Kidney epithelial cell (primary cell): ENCODE results near the gene SLC6A8. TPM values are rescaled to one million over a fixed set of nuclear protein-coding genes. Genes with fewer than 3 reads are reported as not detected.

Experiments used
- DNase-seq: peaks from one replicate; pipeline ENCODE4 v3.0.0-alpha.2; 2010; ENCODE audit warnings: low read depth
- H3K27me3 ChIP-seq: 2 replicates; pipeline ENCODE4 v1.6.0; 2011; ENCODE audit warnings: low read length; ENCODE audit not compliant: control insufficient read depth, insufficient read depth
- H3K36me3 ChIP-seq: 2 replicates; pipeline ENCODE4 v1.5.1; 2011; ENCODE audit warnings: low read length; ENCODE audit not compliant: control insufficient read depth, insufficient read depth
- H3K4me3 ChIP-seq: 2 replicates; pipeline ENCODE4 v1.5.1; 2011; ENCODE audit warnings: low read depth, mild to moderate bottlenecking, control low read depth, low read length
- total RNA-seq: library from RNA; depleted of rRNA; stranded (reverse); fragments of >200 nt; gene quantifications from 2 replicates; pipeline ENCODE4 v1.2.3, GENCODE V29; 2015
- TF ChIP-seq, protein P1 (sequence below): IDR thresholded peaks from 2 replicates; pipeline ENCODE4 v1.5.1; 2011; ENCODE audit warnings: mild to moderate bottlenecking, moderate library complexity, low read length, control low read depth, inconsistent platforms; ENCODE audit not compliant: insufficient read depth, poor library complexity, severe bottlenecking

Gene SLC6A8
- total RNA-seq, 1 donor from 2014 or later: 35.0 TPM

DNA sequence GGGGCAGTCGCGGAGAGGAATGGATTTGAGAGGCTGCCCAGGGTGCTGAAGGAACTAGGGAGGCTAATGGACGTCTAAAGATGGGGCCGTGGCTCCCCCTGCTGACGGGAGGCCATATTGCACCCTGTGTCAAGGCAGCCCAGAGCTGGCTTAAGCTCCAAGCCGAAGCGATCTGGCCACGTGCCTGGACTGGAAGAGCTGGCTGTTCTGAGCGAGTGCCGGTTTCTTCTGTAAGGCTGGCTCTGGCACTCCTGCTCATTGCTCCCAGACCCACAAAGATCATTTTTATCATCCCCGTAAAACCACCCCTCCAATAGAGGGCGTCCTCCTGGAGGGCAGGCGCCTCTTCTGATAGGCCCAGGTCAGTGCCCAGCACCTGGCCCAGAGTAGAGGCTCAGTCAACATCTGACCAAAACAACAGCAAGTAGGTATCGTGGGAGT lies 19.8 kb upstream of the SLC6A8 start:
- Histone ChIP-seq H3K4me3 (no peak overlapping the region), H3K36me3 (no peaks in the 10 kb centered on the region), H3K27me3 (peaks cover 11% of the 10 kb centered on the region)
- peak; percentile 10 for DNase-seq
- TF ChIP-seq, protein P1, sequence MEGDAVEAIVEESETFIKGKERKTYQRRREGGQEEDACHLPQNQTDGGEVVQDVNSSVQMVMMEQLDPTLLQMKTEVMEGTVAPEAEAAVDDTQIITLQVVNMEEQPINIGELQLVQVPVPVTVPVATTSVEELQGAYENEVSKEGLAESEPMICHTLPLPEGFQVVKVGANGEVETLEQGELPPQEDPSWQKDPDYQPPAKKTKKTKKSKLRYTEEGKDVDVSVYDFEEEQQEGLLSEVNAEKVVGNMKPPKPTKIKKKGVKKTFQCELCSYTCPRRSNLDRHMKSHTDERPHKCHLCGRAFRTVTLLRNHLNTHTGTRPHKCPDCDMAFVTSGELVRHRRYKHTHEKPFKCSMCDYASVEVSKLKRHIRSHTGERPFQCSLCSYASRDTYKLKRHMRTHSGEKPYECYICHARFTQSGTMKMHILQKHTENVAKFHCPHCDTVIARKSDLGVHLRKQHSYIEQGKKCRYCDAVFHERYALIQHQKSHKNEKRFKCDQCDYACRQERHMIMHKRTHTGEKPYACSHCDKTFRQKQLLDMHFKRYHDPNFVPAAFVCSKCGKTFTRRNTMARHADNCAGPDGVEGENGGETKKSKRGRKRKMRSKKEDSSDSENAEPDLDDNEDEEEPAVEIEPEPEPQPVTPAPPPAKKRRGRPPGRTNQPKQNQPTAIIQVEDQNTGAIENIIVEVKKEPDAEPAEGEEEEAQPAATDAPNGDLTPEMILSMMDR: peak; percentile 69

DNA sequence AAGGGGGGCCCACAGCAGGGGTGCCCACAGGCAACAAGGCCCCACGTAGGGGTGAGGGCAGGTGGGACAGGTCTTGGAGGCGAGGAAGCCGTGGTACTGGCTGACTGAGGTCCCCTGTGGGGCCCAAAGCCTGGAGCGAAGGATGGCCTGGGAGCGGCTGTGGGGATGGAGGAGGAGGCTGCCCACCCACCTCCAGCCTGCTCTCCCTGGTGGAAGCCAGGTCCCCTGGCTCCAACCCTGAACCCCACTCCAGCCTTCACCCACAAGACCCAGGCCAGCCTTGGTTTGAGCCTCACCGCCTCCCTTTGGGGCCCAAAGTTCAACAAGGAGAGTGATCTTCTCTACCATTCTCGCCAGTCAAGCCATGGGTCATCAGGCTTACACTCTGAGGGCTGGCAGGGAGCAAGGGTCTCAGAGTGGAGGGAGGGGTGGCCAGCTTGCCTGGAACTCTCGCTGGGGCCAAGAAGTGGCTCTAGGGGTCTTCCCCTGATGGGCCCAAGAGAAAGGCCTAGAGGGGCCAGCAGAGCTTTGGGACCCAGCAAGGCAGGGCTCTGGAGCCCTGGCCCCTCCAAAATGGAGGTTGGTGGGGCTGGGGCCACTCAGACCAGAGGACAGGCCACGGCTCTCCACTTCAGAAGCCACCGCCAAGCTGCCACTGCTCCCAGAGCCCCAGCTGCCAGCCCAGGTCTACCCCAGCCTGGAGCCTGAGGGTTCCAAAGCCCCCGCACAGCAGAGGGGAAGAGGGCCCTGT lies 19.1 kb upstream of the SLC6A8 start:
- no peaks in the 10 kb centered on the region for H3K36me3 ChIP-seq
- DNase-seq: no peak
- H3K27me3 ChIP-seq: peaks cover 15% of the 10 kb centered on the region
- H3K4me3 ChIP-seq: no peak overlapping the region
- TF ChIP-seq, protein P1: no peak

DNA sequence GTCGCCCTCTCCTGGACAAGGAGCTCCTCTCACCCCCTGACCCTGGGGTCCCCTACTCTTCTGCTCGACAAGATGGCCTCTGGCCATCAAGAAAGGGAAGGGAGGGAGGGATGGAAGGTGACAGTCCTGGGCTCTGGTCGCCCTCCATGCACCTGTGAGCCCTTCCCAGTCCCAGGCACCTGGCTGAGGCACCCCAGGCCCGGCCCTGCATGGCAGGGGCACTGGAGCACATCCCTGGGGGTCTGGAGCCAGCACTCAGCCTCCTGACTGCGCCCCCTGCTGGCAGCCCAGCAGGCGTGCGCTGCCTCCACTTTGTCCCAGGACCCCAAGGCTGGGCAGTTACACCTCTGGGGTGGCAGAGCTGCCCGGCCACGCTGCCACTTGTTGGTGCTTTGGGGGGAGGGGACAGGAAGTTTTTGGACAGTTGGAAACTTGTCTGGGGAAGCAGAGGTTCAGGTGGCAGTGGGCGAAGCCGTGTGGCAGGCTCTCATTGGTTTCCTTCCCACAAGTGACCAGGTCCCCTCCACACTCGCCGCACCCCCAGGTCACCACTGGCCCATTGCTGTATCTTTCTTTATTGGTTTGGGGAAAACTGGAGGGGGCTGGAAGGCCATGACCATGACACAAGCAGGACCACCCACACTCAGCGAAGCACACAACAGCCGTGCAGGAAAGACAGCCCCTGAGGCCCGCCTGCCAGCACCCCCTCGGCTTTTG lies 18.4 kb upstream of the SLC6A8 start:
- no peak for DNase-seq
- TF ChIP-seq, protein P1: peak; percentile 76
- no peak overlapping the region for H3K4me3 ChIP-seq
- peaks cover 20% of the 10 kb centered on the region for H3K27me3 ChIP-seq
- H3K36me3 ChIP-seq: no peaks in the 10 kb centered on the region

GRCh38 chrX:153669901-153670731 lies 17.6 kb upstream of the SLC6A8 start:
- DNase-seq: no peak
- TF ChIP-seq, protein P1: no peak
- no peaks in the 10 kb centered on the region for H3K36me3 ChIP-seq
- no peak overlapping the region for H3K4me3 ChIP-seq
- peaks cover 24% of the 10 kb centered on the region for H3K27me3 ChIP-seq

DNA sequence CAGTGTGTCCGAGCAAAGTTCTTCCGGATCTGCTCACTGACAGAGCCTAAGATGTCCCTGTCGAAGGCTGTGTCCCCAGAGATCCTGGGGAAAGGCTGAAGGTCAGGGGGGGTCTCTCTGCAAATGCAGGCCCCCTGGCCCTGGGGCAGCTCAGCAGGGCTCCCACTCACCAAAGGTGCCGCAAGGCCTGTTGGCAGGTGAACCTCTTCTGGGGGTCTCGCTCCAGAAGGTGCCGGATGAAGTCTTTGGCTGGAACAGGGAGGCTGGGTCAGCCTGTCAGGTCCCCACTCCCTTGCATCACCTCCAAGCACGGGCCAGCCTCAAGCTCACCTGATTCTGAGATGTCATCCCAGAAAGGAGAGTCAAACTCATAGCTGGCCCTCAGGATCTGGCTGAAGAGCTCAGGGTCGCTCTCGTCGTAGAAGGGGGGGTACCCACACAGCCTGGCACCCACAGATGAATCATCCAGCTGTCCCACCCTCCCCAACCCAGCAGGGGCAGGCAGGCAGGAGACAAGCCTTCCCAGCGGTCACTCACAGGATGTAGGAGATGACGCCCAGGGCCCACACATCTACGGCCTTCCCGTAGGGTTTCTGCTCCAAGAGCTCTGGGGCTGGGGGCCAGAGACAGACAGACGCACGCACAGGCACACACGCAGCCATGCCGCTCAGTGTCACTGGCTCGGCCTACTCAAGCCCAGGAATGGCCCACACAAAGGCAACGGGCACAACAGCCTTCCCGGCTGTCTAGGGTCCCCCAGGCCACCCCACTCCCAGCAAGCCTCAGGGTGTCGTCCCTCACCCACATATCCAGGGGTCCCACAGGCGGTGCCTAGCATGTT lies 16.8 kb upstream of the SLC6A8 start:
- no peak overlapping the region for H3K4me3 ChIP-seq
- H3K27me3 ChIP-seq: peaks cover 24% of the 10 kb centered on the region
- DNase-seq: no peak
- no peaks in the 10 kb centered on the region for H3K36me3 ChIP-seq
- TF ChIP-seq, protein P1: no peak
